A549 (cell line): ENCODE data around the gene CFAP97D2.

Experiments used
- CTCF ChIP-seq: fragments of >200 bp; sonication (Bioruptor Twin); formaldehyde crosslinking; IDR thresholded peaks from 3 replicates; pipeline ENCODE4 v1.5.1; 2016
- EP300 ChIP-seq, 2 experiments: fragments of >200 bp; sonication (Bioruptor Twin); formaldehyde crosslinking; IDR thresholded peaks; 2 replicates in 1 of 2; 3 replicates in 1 of 2; pipeline ENCODE4 v1.6.1; 2016 to 2017
- ESRRA ChIP-seq: fragments of 150-350 bp; IDR thresholded peaks from 2 replicates; pipeline ENCODE4 v1.6.1; 2014; ENCODE audit warnings: mild to moderate bottlenecking, low read length, borderline replicate concordance
- FOXS1 ChIP-seq: fragments of 250-450 bp; sonication (Bioruptor Pico); IDR thresholded peaks from 2 replicates; pipeline ENCODE4 v1.5.0; 2020; ENCODE audit warnings: mild to moderate bottlenecking, moderate library complexity
- KDM1A ChIP-seq: fragments of 200-600 bp; sonication (generic); IDR thresholded peaks from 2 replicates; pipeline ENCODE4 v1.6.1; 2016; ENCODE audit warnings: low read depth, mild to moderate bottlenecking
- PBX3 ChIP-seq: IDR thresholded peaks from 2 replicates; pipeline ENCODE4 v1.6.1; 2012
- POLR2A ChIP-seq: IDR thresholded peaks from 2 replicates; pipeline ENCODE4 v1.6.1; 2012; ENCODE audit warnings: mild to moderate bottlenecking, low read length
- REST ChIP-seq: fragments of 200-600 bp; sonication (generic); IDR thresholded peaks from 2 replicates; pipeline ENCODE4 v1.6.1; 2016; ENCODE audit warnings: antibody characterized with exemption, mild to moderate bottlenecking, moderate library complexity
- USF2 ChIP-seq: fragments of 450-650 bp; IDR thresholded peaks from 2 replicates; pipeline ENCODE4 v1.6.1; 2014; ENCODE audit warnings: antibody characterized with exemption
- ZFP36 ChIP-seq: fragments of 450-650 bp; IDR thresholded peaks from 2 replicates; pipeline ENCODE4 v1.6.1; 2014; ENCODE audit warnings: borderline replicate concordance; ENCODE audit not compliant: partially characterized antibody
- ZSCAN20 ChIP-seq: fragments of 250-450 bp; sonication (Bioruptor Pico); IDR thresholded peaks from 2 replicates; pipeline ENCODE4 v1.8.0; 2022; ENCODE audit warnings: mild to moderate bottlenecking, moderate library complexity

- TF ChIP-seq CTCF (no peak), PBX3 (no peak), ESRRA (no peak), USF2 (no peak), ZSCAN20 (CRISPR knock-in tag) (no peak), FOXS1 (CRISPR knock-in tag) (no peak), EP300 (IDR thresholded peaks at IDR 0.05) (no peak), ZFP36 (no peak), POLR2A (no peak), REST (no peak), KDM1A (no peak)
Measured at GRCh38 chr13:114153485-114154080, 25.5 kb upstream of the CFAP97D2 start.
